DMS153 treated with DMSO at 0.1 percent for 48 hours (cell line): ENCODE measurements around the gene KCNQ1.

ENCODE experiments used
- DNase-seq: peaks from one replicate; lab custom pipeline; 2025; ENCODE audit not compliant: unreplicated experiment; lab: John Stamatoyannopoulos, UW

Gene KCNQ1

GRCh38 chr11:2459796-2460531 lies 15.2 kb downstream of the KCNQ1 start:
- no peak for DNase-seq

DNA sequence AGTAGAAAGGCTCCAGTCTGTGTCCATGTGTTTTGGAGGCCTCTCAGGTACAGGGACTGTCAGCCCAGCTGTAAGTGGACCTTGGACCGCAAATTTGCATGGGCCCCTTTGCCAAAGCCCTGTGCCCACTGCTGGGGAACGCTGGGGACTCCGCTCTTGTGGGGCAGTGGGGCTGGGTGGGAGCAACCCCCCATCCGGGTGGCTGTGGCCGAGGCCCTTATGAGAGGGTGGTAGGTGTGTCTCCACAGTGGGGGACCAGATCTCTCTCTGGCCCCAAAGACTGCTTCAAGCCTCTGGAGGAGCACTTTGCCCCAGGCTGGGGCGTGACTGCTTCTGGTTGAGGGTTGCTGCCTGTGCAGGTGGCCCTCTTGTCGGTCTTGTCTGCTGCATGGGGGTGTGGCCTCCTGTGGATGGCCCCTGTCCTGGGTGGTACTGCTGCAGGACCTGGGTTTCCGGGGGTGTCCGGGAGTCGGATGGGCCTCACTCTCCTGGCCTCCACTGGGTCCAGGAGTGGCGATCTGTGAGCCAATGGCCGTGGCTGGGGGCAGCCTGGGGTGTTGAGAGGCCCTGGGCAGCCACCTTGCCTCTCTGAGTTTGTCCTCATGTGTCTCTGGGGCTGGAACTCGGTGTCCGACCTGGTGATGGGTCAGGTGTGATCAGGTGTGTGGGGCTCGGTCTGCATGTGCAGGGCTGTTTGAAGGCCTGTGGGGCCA lies 15.9 kb downstream of the KCNQ1 start:
- DNase-seq, result no peak

- DNase-seq, result no peak
Observed at GRCh38 chr11:2461253-2461955, 16.6 kb downstream of the KCNQ1 start.

DNA sequence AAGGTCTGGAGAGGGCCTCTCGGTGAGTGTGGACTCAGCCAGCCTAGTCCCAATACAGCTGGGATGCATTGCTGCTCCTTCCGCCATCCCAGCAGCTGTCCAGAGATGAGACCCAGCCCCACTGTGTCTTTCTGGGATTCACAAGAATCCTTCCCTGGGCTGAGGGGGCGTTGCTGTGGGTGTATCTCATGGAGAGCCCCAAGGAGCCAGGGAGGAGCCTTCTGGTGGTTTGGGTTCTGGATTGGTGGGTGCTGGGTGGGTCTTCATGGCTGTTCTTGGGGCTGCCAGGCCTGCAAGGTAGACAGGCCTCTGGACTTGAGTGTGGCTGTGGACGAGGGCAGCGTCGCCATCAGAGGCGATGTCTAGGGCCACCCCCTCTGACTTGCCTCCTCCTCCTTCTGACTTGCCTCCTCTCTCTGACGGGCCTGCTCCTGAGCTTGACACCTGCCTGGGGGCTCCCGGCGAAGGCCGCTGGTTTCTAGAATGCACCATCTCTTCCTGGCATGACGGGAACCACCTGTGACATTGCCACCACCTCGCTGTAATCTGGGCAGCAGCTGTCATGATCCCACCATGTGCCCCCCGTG lies 17.2 kb downstream of the KCNQ1 start:
- DNase-seq, result no peak

DNA sequence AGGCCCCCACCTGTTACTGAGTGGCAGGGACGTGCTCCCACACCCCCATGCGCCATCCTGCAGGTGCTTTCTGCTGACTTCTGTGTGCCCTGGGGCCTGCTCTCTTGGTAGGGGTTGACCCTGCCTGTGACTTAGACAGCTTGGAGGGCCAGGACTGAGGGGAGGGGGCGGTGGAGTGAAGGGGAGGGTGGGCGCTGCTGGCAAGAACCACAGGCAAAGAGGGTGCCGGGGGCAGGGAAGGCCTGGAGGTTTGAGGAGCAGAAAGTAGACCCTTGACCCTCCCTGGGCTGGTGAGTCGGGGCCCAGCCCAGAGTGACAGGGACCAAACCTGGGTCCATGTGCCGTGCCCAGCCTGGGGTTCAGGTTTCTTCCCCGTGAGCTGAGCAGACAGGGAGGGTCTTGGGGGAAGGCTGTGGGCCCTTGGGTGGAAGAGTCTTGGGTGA lies 17.8 kb downstream of the KCNQ1 start:
- DNase-seq, result no peak

- DNase-seq, result no peak
Observed at GRCh38 chr11:2462986-2463765, 18.4 kb downstream of the KCNQ1 start.

GRCh38 chr11:2463766-2464277 lies 19.0 kb downstream of the KCNQ1 start:
- no peak for DNase-seq

- DNase-seq, result no peak
Observed at GRCh38 chr11:2464451-2465165, 19.8 kb downstream of the KCNQ1 start.

DNA sequence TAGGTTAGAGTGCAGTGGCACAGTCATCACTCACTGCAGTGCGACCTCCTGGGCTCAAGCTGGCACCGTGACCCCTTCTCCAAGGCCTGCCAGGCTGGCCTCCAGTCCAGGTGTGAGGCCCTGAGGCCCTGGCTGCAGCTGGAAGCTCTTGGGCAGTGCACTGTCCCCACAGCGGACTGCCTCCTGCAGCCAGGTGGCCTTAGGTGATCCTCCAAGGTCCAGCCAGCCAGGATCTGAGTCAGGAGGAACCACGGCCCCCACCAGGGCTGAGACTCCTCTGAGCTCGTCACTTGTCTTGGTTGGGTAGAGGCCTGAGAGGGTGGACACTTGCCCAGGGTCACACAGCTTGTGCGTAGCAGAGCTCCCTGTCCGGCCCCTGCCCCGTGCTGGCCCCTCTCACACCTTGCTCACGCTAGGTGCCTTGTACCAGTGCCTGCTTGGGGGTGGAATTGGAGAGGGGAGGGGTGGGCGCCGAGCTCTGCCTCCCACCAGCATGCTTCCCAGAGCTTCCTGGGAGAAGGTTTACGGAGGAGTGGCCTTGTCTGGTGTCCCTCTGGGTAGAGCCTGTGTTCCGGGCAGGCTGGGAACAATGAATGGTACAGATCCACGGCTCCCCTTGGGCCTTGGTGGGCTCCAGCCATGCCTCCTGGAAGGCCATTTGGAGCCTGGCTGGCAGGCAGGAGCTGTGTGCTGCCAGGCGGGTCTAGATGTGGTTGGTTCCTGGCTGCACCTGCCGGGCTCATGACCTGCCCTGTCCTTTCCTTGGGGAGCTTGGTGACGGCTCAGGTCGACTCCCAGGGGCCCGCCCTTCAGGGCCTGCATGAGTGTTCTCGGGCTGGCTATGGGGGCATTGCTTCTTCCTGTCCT lies 20.6 kb downstream of the KCNQ1 start:
- DNase-seq, result no peak

GRCh38 chr11:2466069-2466801 lies 21.4 kb downstream of the KCNQ1 start:
- DNase-seq, result no peak

GRCh38 chr11:2466869-2467694 lies 22.3 kb downstream of the KCNQ1 start:
- no peak for DNase-seq

GRCh38 chr11:2467695-2468055 lies 22.9 kb downstream of the KCNQ1 start:
- DNase-seq, result no peak

DNA sequence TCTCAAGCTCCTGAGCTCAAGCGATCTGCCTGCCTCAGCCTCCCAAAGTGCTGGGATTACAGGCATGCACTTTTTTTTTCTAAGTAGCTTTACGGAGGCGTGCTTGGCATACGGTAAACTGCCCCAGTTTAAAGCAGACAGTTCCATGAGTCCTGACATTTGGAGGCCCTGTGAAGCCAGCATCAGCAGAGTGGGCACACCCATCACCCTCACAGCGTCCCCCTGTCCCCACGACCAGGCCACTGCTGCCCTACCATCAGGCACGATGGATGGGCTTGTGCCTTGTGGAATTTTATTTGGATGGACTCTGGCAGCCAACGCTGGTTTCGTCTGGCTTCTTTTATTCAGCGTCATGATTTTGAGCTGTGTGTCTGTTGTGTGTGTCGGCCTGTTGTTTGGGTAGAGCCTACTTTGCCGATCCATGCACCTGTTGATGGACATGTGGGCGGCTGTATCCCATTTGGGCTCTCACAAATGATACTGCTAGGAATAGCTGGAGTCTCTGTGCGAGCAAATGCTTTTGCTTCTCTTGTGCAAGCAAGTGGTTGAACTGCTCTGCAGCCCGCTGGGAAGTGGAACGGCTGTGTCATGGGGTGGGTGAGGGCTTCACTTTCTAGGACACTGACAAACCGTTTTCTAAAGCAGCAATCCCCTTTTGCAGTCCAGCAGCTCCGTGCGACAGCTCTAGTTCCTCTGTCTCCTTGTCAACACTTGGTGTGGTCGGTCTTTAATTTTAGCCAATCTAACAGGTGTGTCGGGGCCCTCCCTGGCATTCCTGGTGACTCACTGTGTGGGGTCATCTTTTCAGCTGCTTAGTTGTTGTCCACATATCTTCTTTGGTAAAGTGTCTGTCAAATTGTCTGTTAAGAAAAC lies 23.8 kb downstream of the KCNQ1 start:
- no peak for DNase-seq

GRCh38 chr11:2470495-2470894 lies 25.7 kb downstream of the KCNQ1 start:
- no peak for DNase-seq

DNA sequence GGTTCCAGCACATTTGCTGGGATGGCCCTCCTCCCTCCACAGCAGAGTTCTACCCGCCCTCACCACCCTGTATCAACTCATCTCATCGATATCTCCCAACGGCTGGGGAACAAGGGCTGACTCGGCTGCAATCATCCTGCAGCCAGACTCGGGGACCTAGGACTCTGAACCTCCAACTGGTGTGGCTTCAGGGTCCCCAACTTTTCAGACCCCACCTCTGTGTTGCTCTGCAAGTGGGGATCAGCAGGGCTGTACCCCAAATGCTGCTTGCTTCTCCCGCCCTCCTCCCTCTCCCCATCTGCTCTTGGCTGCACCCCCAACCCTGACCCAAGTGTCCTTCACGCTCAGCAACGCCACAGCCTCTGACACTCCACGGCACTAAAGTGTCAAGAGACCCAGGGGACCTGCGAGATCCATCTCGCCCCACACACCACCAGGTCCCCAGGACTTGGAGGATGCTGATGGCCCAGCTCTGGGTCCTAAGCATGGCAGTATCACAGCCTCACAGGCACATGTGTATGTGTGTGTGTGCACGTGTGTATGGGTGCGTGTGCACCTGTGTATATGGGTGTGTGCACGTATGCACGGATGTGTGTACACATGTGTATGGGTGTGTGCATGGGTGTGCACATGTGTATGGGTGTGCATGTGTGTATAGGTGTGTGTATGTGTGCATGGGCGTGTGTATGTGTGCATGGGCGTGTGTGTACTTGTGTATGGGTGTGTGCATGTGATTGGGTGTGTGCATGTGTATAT lies 26.4 kb downstream of the KCNQ1 start:
- DNase-seq, result no peak

GRCh38 chr11:2471804-2472096 lies 26.9 kb downstream of the KCNQ1 start:
- no peak for DNase-seq
